AG04449 (cell line): ENCODE data around the gene GOLGA6L10.

Experiments used
- CTCF ChIA-PET: fragments of 350-600 bp; formaldehyde crosslinking; extraction: SDS; loops from one replicate; lab custom pipeline; 2021; ENCODE audit warnings: antibody characterized with exemption; lab: Yijun Ruan, JAX
- POLR2A ChIA-PET: fragments of 400-600, 350-600 bp; formaldehyde crosslinking; extraction: SDS; loops from one replicate; lab custom pipeline; 2020; ENCODE audit warnings: antibody characterized with exemption, inconsistent platforms; lab: Yijun Ruan, JAX
- DNase-seq: peaks from one replicate; pipeline ENCODE4 v3.0.0-alpha.2; 2010; ENCODE audit warnings: low read depth, low spot score
- H3K4me3 ChIP-seq: 2 replicates; pipeline ENCODE4 v1.5.1; 2011; ENCODE audit warnings: low read depth, mild to moderate bottlenecking, control low read depth, low read length
- TF ChIP-seq, protein P1 (sequence below): IDR thresholded peaks from one replicate; pipeline ENCODE4 v1.5.1; 2011; ENCODE audit warnings: mild to moderate bottlenecking, moderate library complexity, low read length, control low read depth, inconsistent platforms; ENCODE audit not compliant: insufficient read depth; ENCODE audit errors: missing control alignments

Gene GOLGA6L10

DNA sequence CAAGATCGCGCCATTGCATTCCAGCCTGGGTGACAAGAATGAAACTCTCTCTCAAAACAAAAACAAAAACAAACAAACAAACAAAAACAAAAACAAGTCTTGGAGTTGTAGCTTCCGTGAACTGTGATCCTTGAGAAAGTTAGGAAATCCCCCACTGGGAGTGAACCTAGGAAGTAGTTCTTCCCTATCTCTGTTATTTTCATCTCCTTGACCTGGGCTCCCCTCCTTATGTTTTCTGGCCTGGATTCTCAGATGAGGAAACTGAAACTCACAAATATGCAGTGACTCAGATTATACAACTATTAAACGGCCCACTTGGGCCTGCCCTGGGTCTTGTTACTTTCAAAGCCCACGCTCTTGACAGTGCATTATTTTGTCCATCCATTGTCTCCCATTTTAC lies 57.0 kb downstream of the GOLGA6L10 start:
- POLR2A ChIA-PET, result no interaction called here
- TF ChIP-seq, protein P1, sequence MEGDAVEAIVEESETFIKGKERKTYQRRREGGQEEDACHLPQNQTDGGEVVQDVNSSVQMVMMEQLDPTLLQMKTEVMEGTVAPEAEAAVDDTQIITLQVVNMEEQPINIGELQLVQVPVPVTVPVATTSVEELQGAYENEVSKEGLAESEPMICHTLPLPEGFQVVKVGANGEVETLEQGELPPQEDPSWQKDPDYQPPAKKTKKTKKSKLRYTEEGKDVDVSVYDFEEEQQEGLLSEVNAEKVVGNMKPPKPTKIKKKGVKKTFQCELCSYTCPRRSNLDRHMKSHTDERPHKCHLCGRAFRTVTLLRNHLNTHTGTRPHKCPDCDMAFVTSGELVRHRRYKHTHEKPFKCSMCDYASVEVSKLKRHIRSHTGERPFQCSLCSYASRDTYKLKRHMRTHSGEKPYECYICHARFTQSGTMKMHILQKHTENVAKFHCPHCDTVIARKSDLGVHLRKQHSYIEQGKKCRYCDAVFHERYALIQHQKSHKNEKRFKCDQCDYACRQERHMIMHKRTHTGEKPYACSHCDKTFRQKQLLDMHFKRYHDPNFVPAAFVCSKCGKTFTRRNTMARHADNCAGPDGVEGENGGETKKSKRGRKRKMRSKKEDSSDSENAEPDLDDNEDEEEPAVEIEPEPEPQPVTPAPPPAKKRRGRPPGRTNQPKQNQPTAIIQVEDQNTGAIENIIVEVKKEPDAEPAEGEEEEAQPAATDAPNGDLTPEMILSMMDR, result no peak
- CTCF ChIA-PET, result no interaction called here
- H3K4me3 ChIP-seq, result no peak overlapping the region
- DNase-seq, result no peak
